Neural progenitor cell (in vitro differentiated cells): Measurements from ENCODE around the gene JAG1. TPM values are rescaled to one million over a fixed set of nuclear protein-coding genes. Genes with fewer than 3 reads are reported as not detected.

Source experiments
- DNase-seq: peaks from one replicate; pipeline ENCODE4 v3.0.0-alpha.2; 2016; ENCODE audit warnings: low spot score
- H2AFZ ChIP-seq: fragments of 200-600 bp; sonication (generic); replicated peaks from 2 replicates; pipeline ENCODE4 v1.6.1; 2016; ENCODE audit warnings: antibody characterized with exemption
- H3F3A ChIP-seq: fragments of 200-600 bp; sonication (generic); 2 replicates; pipeline ENCODE4 v1.6.1; 2016; ENCODE audit warnings: antibody characterized with exemption, low read depth
- H3K27ac ChIP-seq: fragments of 200-600 bp; sonication (generic); 2 replicates; pipeline ENCODE4 v1.5.1; 2016; ENCODE audit warnings: mild to moderate bottlenecking
- H3K27me3 ChIP-seq: fragments of 200-600 bp; sonication (generic); 2 replicates; pipeline ENCODE4 v1.6.1; 2016; ENCODE audit warnings: mild to moderate bottlenecking, moderate library complexity
- H3K36me3 ChIP-seq: fragments of 200-600 bp; sonication (generic); 2 replicates; pipeline ENCODE4 v1.5.1; 2016
- H3K4me1 ChIP-seq: fragments of 200-600 bp; sonication (generic); 2 replicates; pipeline ENCODE4 v1.6.1; 2016; ENCODE audit warnings: mixed run types
- H3K4me2 ChIP-seq: fragments of 200-600 bp; sonication (generic); 2 replicates; pipeline ENCODE4 v1.6.1; 2016
- H3K4me3 ChIP-seq: fragments of 200-600 bp; sonication (generic); 2 replicates; pipeline ENCODE4 v1.5.1; 2016
- H3K79me2 ChIP-seq: fragments of 200-600 bp; sonication (generic); 2 replicates; pipeline ENCODE4 v1.6.1; 2016; ENCODE audit warnings: low read depth
- H3K9ac ChIP-seq: fragments of 200-600 bp; sonication (generic); 2 replicates; pipeline ENCODE4 v1.6.1; 2016
- H3K9me3 ChIP-seq: fragments of 200-600 bp; sonication (generic); 2 replicates; pipeline ENCODE4 v1.5.1; 2016; ENCODE audit warnings: low read depth
- H4K20me1 ChIP-seq: fragments of 200-600 bp; sonication (generic); 2 replicates; pipeline ENCODE4 v1.6.1; 2016; ENCODE audit warnings: low read depth
- H3K27ac Mint-ChIP-seq: 3 replicates; pipeline ENCODE4 v1.8.0; 2021; ENCODE audit warnings: mixed read lengths
- H3K27me3 Mint-ChIP-seq: 2 replicates; pipeline ENCODE4 v1.8.0; 2022; ENCODE audit warnings: low read depth, mild to moderate bottlenecking, inconsistent platforms, moderate library complexity, mixed read lengths; ENCODE audit not compliant: insufficient read depth
- H3K36me3 Mint-ChIP-seq: 3 replicates; pipeline ENCODE4 v1.8.0; 2021; ENCODE audit warnings: mixed read lengths
- H3K4me1 Mint-ChIP-seq: 3 replicates; pipeline ENCODE4 v1.8.0; 2021; ENCODE audit warnings: mixed read lengths
- H3K4me3 Mint-ChIP-seq: 3 replicates; pipeline ENCODE4 v1.8.0; 2021; ENCODE audit warnings: mild to moderate bottlenecking, moderate library complexity, mixed read lengths
- H3K9me3 Mint-ChIP-seq: 3 replicates; pipeline ENCODE4 v1.8.0; 2020; ENCODE audit warnings: mixed read lengths
- CTCF ChIP-seq: fragments of 200-600 bp; sonication (generic); IDR thresholded peaks from 2 replicates; pipeline ENCODE4 v1.5.1; 2017; ENCODE audit warnings: antibody characterized with exemption, mild to moderate bottlenecking
- EZH2 ChIP-seq: fragments of 200-600 bp; sonication (generic); IDR thresholded peaks from 2 replicates; pipeline ENCODE4 v1.6.1; 2017; ENCODE audit warnings: antibody characterized with exemption, mild to moderate bottlenecking, moderate library complexity
- EZH2phosphoT487 ChIP-seq: fragments of 200-600 bp; sonication (generic); IDR thresholded peaks from 2 replicates; pipeline ENCODE4 v1.6.1; 2017; ENCODE audit warnings: antibody characterized with exemption
- total RNA-seq: library from RNA; depleted of rRNA; stranded (reverse); fragments of >200 nt; gene quantifications from 2 replicates; pipeline ENCODE4 v1.2.3, GENCODE V29; 2015; ENCODE audit warnings: low replicate concordance

JAG1 gene
- total RNA-seq, 1 donor from 2014 or later: 129 TPM

GRCh38 chr20:10667077-10667401 is 6.8 kb downstream of the JAG1 start:
- no peak overlapping the region for H2AFZ ChIP-seq
- no peaks in the 10 kb centered on the region for H3K27me3 ChIP-seq
- peak; percentile 71 for DNase-seq
- Mint-ChIP-seq H3K4me1 (peaks cover 89% of the 10 kb centered on the region), H3K27ac (peak overlapping the region; percentile 99), H3K27me3 (no peaks in the 10 kb centered on the region), H3K4me3 (peak overlapping the region; percentile 73), H3K9me3 (no peaks in the 10 kb centered on the region), H3K36me3 (peaks cover 42% of the 10 kb centered on the region)
- H3K9ac ChIP-seq: no peak overlapping the region
- H3K4me3 ChIP-seq: no peak overlapping the region
- peak overlapping the region; percentile 93 for H3K4me2 ChIP-seq
- peaks cover 13% of the 10 kb centered on the region for H3K36me3 ChIP-seq
- H4K20me1 ChIP-seq: peaks cover 100% of the 10 kb centered on the region
- peak overlapping the region; percentile 90 for H3K27ac ChIP-seq
- peaks cover 95% of the 10 kb centered on the region for H3K79me2 ChIP-seq
- no peaks in the 10 kb centered on the region for H3K9me3 ChIP-seq
- no peak for TF ChIP-seq EZH2
- TF ChIP-seq EZH2phosphoT487: no peak
- no peak for TF ChIP-seq CTCF
- peaks cover 83% of the 10 kb centered on the region for H3K4me1 ChIP-seq
- peaks cover 57% of the 10 kb centered on the region for H3F3A ChIP-seq

- Histone ChIP-seq H3K9me3 (no peaks in the 10 kb centered on the region), H3K27me3 (no peaks in the 10 kb centered on the region), H3K4me3 (no peak overlapping the region), H2AFZ (no peak overlapping the region), H4K20me1 (peaks cover 100% of the 10 kb centered on the region), H3K27ac (peak overlapping the region; percentile 90), H3K9ac (no peak overlapping the region), H3F3A (peaks cover 54% of the 10 kb centered on the region), H3K4me1 (peaks cover 83% of the 10 kb centered on the region), H3K36me3 (peaks cover 13% of the 10 kb centered on the region), H3K79me2 (peaks cover 95% of the 10 kb centered on the region), H3K4me2 (peak overlapping the region; percentile 93)
- Mint-ChIP-seq H3K27me3 (peaks cover 2% of the 10 kb centered on the region), H3K4me1 (peaks cover 93% of the 10 kb centered on the region), H3K27ac (peak overlapping the region; percentile 95), H3K36me3 (peaks cover 47% of the 10 kb centered on the region), H3K4me3 (peak overlapping the region; percentile 78), H3K9me3 (no peaks in the 10 kb centered on the region)
- DNase-seq: no peak
- TF ChIP-seq EZH2phosphoT487 (no peak), EZH2 (no peak), CTCF (no peak)
These were observed 7.3 kb downstream of the JAG1 start for GRCh38 chr20:10666221-10667076.

GRCh38 chr20:10665791-10666190 is 8.0 kb downstream of the JAG1 start:
- H3K9ac ChIP-seq: no peak overlapping the region
- no peaks in the 10 kb centered on the region for H3K27me3 ChIP-seq
- H4K20me1 ChIP-seq: peaks cover 100% of the 10 kb centered on the region
- Mint-ChIP-seq H3K4me1 (peaks cover 93% of the 10 kb centered on the region), H3K4me3 (peak overlapping the region; percentile 78), H3K27ac (peak overlapping the region; percentile 95), H3K9me3 (no peaks in the 10 kb centered on the region), H3K36me3 (peaks cover 48% of the 10 kb centered on the region), H3K27me3 (peaks cover 2% of the 10 kb centered on the region)
- H3K36me3 ChIP-seq: peaks cover 15% of the 10 kb centered on the region
- TF ChIP-seq EZH2phosphoT487 (no peak), EZH2 (no peak), CTCF (no peak)
- peak overlapping the region; percentile 93 for H3K4me2 ChIP-seq
- peak overlapping the region; percentile 90 for H3K27ac ChIP-seq
- H3K4me3 ChIP-seq: no peak overlapping the region
- H2AFZ ChIP-seq: no peak overlapping the region
- H3K4me1 ChIP-seq: peaks cover 77% of the 10 kb centered on the region
- DNase-seq: peak; percentile 61
- peaks cover 95% of the 10 kb centered on the region for H3K79me2 ChIP-seq
- no peaks in the 10 kb centered on the region for H3K9me3 ChIP-seq
- H3F3A ChIP-seq: peaks cover 48% of the 10 kb centered on the region
